OCI-LY7 (cell line): ENCODE measurements around the gene RNASET2. TPM values are rescaled to one million over a fixed set of nuclear protein-coding genes. Genes with fewer than 3 reads are reported as not detected.

Experiments
- BruUV-seq: library from RNA; stranded (reverse); fragments of 400-500 nt; replicated peaks from 2 replicates; lab custom pipeline; 2021; lab: Mats Ljungman, UMichigan
- CTCF ChIA-PET: fragments of 300-600 bp; sonication (Branson Sonifier 250); formaldehyde crosslinking; loops from one replicate; lab custom pipeline; 2022; ENCODE audit warnings: antibody characterized with exemption; ENCODE audit not compliant: unreplicated experiment; lab: Charles Lee
- POLR2A ChIA-PET: fragments of 300-600 bp; sonication (Branson Sonifier 250); formaldehyde crosslinking; loops from one replicate; lab custom pipeline; 2022; ENCODE audit warnings: antibody characterized with exemption; lab: Charles Lee
- DNase-seq: peaks from one replicate; pipeline ENCODE4 v3.0.0-alpha.2; 2015; ENCODE audit warnings: low spot score
- H2AFZ ChIP-seq: fragments of 200-600 bp; sonication (generic), shearing (Covaris generic); 2 replicates; pipeline ENCODE4 v1.6.1; 2014; ENCODE audit warnings: mild to moderate bottlenecking, antibody characterized with exemption, low read length, moderate library complexity
- H3K27ac ChIP-seq: fragments of 200-600 bp; sonication (generic); 2 replicates; pipeline ENCODE4 v1.5.1; 2014; ENCODE audit warnings: mixed run types, low read depth, mild to moderate bottlenecking, moderate library complexity, low read length, inconsistent platforms; ENCODE audit not compliant: poor library complexity, severe bottlenecking
- H3K36me3 ChIP-seq: fragments of 200-600 bp; sonication (generic); 2 replicates; pipeline ENCODE4 v1.6.1; 2014; ENCODE audit warnings: mild to moderate bottlenecking, antibody characterized with exemption, low read length, moderate library complexity, mixed read lengths; ENCODE audit not compliant: insufficient read depth
- H3K4me1 ChIP-seq: fragments of 200-600 bp; sonication (generic); 2 replicates; pipeline ENCODE4 v1.5.1; 2014; ENCODE audit warnings: mild to moderate bottlenecking, low read length; ENCODE audit not compliant: insufficient read depth, poor library complexity, severe bottlenecking
- H3K4me2 ChIP-seq: fragments of 200-600 bp; sonication (generic); 2 replicates; pipeline ENCODE4 v1.6.1; 2014; ENCODE audit warnings: mild to moderate bottlenecking, low read length
- H3K4me3 ChIP-seq: fragments of 200-600 bp; sonication (generic); 2 replicates; pipeline ENCODE4 v1.5.1; 2014; ENCODE audit warnings: mild to moderate bottlenecking, low read depth, low read length; ENCODE audit not compliant: poor library complexity, severe bottlenecking
- H3K79me2 ChIP-seq: fragments of 200-600 bp; sonication (generic); 2 replicates; pipeline ENCODE4 v1.6.1; 2016; ENCODE audit warnings: low read depth, mild to moderate bottlenecking, low read length, moderate library complexity, mixed read lengths; ENCODE audit not compliant: insufficient read depth
- H3K9me2 ChIP-seq: fragments of 200-600 bp; sonication (generic); 2 replicates; pipeline ENCODE4 v1.6.1; 2016; ENCODE audit warnings: mild to moderate bottlenecking, low read length, mixed read lengths; ENCODE audit not compliant: insufficient read depth
- H3K9me3 ChIP-seq: fragments of 200-600 bp; sonication (generic); 2 replicates; pipeline ENCODE4 v1.6.1; 2014; ENCODE audit warnings: mild to moderate bottlenecking, mixed run types, low read length, mixed read lengths
- H4K20me1 ChIP-seq: fragments of 200-600 bp; sonication (generic); 2 replicates; pipeline ENCODE4 v1.6.1; 2014; ENCODE audit warnings: mild to moderate bottlenecking, antibody characterized with exemption, low read length, moderate library complexity, mixed read lengths; ENCODE audit not compliant: insufficient read depth
- CTCF ChIP-seq: fragments of 200-600 bp; sonication (generic); conservative IDR thresholded peaks from 2 replicates; pipeline ENCODE4 v1.5.1; 2014; ENCODE audit warnings: mild to moderate bottlenecking, antibody characterized with exemption, low read length, moderate library complexity, mixed read lengths
- EZH2phosphoT487 ChIP-seq: fragments of 200-600 bp; sonication (generic); IDR thresholded peaks from 2 replicates; pipeline ENCODE4 v1.6.1; 2018; ENCODE audit warnings: low read depth, borderline replicate concordance, mild to moderate bottlenecking, mixed run types, antibody characterized with exemption, low read length, moderate library complexity, mixed read lengths
- intact Hi-C: fragments of 100-400 bp; cut with micrococcal nuclease; formaldehyde crosslinking; loops from one replicate; pipeline ENCODE4 v1.10.0; 2022; ENCODE audit not compliant: unreplicated experiment
- total RNA-seq, 2 experiments: library from RNA; depleted of rRNA in 1 of 2; stranded (reverse); fragments of >200 nt in 1 of 2; shearing (Covaris generic) in 1 of 2; gene quantifications; 2 replicates each; pipeline ENCODE4 v1.2.3, GENCODE V29; 2014 to 2022

Gene RNASET2
- total RNA-seq, 2 experiments from 2014 or later, result 71.7 to 105 TPM

GRCh38 chr6:166987930-166988329, 31.6 kb upstream of the RNASET2 start:
- ChIA-PET CTCF (interaction anchor here (1.5 to 2.1 kb wide), 2 partner anchors 34 to 213 kb away, joined by 6 read pairs; no protein-coding TSS in a partner anchor), POLR2A (interaction anchor here (0.6 to 1.9 kb wide), 6 partner anchors 8 to 1170 kb away, joined by 3 to 7 read pairs (median 4); partner anchors contain the start of gene CEP43)
- Histone ChIP-seq H3K36me3 (peaks cover 54% of the 10 kb centered on the region), H3K4me2 (no peak overlapping the region), H3K79me2 (peaks cover 31% of the 10 kb centered on the region; the same call in 1 of the 2 replicates), H3K4me1 (peaks cover 1% of the 10 kb centered on the region), H3K4me3 (no peak overlapping the region), H4K20me1 (peaks cover 5% of the 10 kb centered on the region; the same call in 1 of the 2 replicates), H3K9me2 (no peaks in the 10 kb centered on the region), H3K27ac (no peak overlapping the region), H3K9me3 (no peaks in the 10 kb centered on the region), H2AFZ (no peak overlapping the region)
- no peak for DNase-seq
- intact Hi-C loops, result loop anchor here (2.0 kb wide), 1 partner anchor 37 kb away; no protein-coding TSS in a partner anchor
- no TSS peak for BruUV-seq
- TF ChIP-seq EZH2phosphoT487 (no peak), CTCF (peak; percentile 33; the same call in 1 of the 2 replicates)

GRCh38 chr6:166987448-166987847, 31.1 kb upstream of the RNASET2 start:
- peaks cover 27% of the 10 kb centered on the region; the same call in 1 of the 2 replicates for H3K79me2 ChIP-seq

More at GRCh38 chr6:166987448-166987847, 31.1 kb upstream of the RNASET2 start:
- ChIA-PET CTCF (interaction anchor here (1.5 to 2.1 kb wide), 2 partner anchors 34 to 213 kb away, joined by 6 read pairs; no protein-coding TSS in a partner anchor), POLR2A (interaction anchor here (0.7 to 0.9 kb wide), 2 partner anchors 41 to 1170 kb away, joined by 3 read pairs; no protein-coding TSS in a partner anchor)
- intact Hi-C loops, result no loop called here
- H3K4me1 ChIP-seq, result no peaks in the 10 kb centered on the region
- peaks cover 5% of the 10 kb centered on the region; the same call in 1 of the 2 replicates for H4K20me1 ChIP-seq
- H3K9me2 ChIP-seq, result no peaks in the 10 kb centered on the region
- no peak for DNase-seq
- peaks cover 54% of the 10 kb centered on the region for H3K36me3 ChIP-seq
- H3K4me3 ChIP-seq, result no peak overlapping the region
- no peak overlapping the region for H3K4me2 ChIP-seq
- TSS peak; percentile 1 for BruUV-seq
- no peak for TF ChIP-seq EZH2phosphoT487
- TF ChIP-seq CTCF, result no peak
- no peak overlapping the region for H2AFZ ChIP-seq
- no peaks in the 10 kb centered on the region for H3K9me3 ChIP-seq
- no peak overlapping the region for H3K27ac ChIP-seq
